ENCODE results near the gene TNFRSF18. TPM values are rescaled to one million over a fixed set of nuclear protein-coding genes. Genes with fewer than 3 reads are reported as not detected.

Gene TNFRSF18
- total RNA-seq, 1 donor from 2014 or later = 0.47 TPM

DNA sequence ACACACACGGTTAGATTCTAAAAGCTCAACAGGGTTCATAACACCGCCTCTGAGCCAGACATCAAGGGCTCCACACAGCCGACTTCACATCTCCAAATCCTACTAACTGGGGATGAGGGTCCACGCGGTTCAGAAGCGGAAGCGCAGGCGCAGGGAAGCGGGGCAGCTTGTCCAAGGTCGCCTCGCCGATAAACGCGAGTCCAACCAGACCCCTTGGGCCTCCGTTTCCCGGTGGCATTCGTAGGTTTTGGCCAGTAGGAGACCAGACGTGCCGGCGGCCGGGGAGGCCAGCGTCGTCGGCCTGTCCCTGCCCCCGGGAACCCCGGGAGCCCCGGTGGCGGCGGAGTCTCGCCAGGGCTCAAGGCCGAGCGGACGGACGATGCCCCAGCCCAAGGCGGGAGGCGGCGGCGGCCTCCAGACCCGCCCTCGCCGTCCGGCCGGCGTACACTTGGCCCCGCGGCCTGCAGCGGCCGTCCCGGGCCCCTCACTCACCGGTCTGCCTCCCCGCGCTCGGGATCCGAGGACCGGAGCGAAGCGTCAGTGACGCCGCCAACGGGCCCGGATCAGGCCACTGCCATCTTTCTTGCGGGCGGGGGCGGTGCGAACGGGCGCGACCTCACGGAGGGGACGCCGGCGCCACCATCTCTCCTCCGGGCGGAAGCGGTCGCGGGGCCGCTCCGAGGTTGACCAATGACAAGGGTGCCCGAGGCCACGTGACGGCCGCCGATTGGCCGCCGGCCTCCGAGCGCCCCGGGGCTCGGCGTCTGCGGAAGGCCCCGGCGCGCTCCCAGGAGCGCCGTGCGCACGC is 25.2 kb upstream of the TNFRSF18 start, which contains the start of gene SDF4:
Gene SDF4 (minus strand): TSS at position 602 of the 808 bp plus-strand sequence. CDS start 3,229 bp downstream, outside the sequence.
- TF ChIP-seq, protein P1, sequence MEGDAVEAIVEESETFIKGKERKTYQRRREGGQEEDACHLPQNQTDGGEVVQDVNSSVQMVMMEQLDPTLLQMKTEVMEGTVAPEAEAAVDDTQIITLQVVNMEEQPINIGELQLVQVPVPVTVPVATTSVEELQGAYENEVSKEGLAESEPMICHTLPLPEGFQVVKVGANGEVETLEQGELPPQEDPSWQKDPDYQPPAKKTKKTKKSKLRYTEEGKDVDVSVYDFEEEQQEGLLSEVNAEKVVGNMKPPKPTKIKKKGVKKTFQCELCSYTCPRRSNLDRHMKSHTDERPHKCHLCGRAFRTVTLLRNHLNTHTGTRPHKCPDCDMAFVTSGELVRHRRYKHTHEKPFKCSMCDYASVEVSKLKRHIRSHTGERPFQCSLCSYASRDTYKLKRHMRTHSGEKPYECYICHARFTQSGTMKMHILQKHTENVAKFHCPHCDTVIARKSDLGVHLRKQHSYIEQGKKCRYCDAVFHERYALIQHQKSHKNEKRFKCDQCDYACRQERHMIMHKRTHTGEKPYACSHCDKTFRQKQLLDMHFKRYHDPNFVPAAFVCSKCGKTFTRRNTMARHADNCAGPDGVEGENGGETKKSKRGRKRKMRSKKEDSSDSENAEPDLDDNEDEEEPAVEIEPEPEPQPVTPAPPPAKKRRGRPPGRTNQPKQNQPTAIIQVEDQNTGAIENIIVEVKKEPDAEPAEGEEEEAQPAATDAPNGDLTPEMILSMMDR (IDR thresholded peaks at IDR 0.05) = no peak
- ATAC-seq = peak; percentile 97 to 98
- peak within 1 kb of the TSS; percentile 92 for H3K27ac ChIP-seq
- H3K36me3 ChIP-seq = peaks cover 26% of the 10 kb centered on the region
- peak within 1 kb of the TSS; percentile 99 for H3K4me3 ChIP-seq
- DNase-seq = peak; percentile 98
- no peaks in the 10 kb centered on the region for H3K9me3 ChIP-seq
- no peaks in the 10 kb centered on the region for H3K27me3 ChIP-seq (ENCODE audit: low read depth)
- peaks cover 31% of the 10 kb centered on the region for H3K4me1 ChIP-seq
- intact Hi-C loops (cut with DNase I) = no loop called here

DNA sequence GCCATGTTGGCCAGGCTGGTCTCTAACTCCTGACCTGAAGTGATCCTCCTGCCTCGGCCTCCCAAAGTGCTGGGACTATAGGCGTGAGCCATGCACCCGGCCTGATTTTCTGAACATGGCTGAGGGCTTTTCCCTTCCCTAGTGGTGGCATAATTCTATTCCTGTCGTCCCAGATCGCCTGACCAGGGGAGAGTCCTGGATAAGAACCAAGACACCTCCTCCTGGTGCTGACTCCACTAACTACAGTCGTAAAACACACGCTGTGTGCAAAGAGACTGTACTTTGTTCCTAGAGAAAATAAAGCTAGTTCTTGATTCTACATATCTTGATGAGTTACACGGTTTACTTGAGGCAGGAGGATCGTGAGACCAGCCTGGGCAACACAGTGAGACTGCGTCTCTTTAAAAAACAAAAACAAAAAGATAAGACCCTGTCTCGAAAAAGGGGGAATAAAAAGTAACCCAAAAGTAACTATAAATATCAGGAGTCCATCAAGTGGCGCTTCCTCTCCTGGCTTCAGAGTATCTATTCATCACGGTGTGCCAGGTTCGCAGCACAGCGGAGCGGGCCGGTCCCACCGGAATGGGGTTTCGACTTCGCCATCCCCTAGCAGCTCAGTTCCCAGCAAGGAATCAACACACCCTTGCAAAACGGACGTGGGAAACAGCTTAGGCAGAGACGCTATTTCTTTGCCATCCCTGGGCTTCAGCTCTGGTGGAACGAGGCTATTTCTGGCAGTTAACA is 24.4 kb upstream of the TNFRSF18 start:
- intact Hi-C loops (cut with DNase I) = no loop called here

DNA sequence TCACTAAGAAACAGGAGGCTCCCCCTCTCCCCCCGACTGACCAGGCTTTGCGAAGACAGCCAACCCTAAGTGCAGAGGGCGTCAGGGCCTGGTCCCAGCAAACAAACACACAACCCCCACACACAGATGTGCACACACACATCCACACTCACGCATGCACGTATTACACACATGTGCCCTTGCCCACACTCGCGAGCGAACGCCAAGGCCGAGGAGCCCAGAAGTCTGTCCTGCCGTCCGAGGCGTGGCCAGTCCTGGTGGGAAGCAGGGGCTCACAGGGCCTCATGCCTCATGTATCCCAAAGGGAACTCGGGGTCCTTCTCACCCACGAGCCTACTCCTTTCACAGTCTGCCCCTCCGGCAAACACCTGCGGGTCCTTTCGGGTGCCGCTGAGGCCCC is 23.4 kb upstream of the TNFRSF18 start:
- intact Hi-C loops (cut with DNase I) = no loop called here
- ATAC-seq = no peak
- peak overlapping the region; percentile 99 for H3K4me3 ChIP-seq
- peaks cover 43% of the 10 kb centered on the region for H3K36me3 ChIP-seq
- H3K4me1 ChIP-seq = peaks cover 31% of the 10 kb centered on the region
- H3K27ac ChIP-seq = no peak overlapping the region
- no peaks in the 10 kb centered on the region for H3K27me3 ChIP-seq (ENCODE audit: low read depth)
- TF ChIP-seq, protein P1 (IDR thresholded peaks at IDR 0.05) = no peak
- no peak for DNase-seq
- no peaks in the 10 kb centered on the region for H3K9me3 ChIP-seq

More for the DNA sequence above, 24.4 kb upstream of the TNFRSF18 start:
- Histone ChIP-seq H3K27ac (peak overlapping the region; percentile 92), H3K4me3 (peak overlapping the region; percentile 99), H3K4me1 (peaks cover 31% of the 10 kb centered on the region), H3K9me3 (no peaks in the 10 kb centered on the region), H3K27me3 (ENCODE audit: low read depth) (no peaks in the 10 kb centered on the region), H3K36me3 (peaks cover 34% of the 10 kb centered on the region)
- DNase-seq (no peak), ATAC-seq (peak in 1 of 2 donors; percentile 5)
- TF ChIP-seq, protein P1 (IDR thresholded peaks at IDR 0.05) = no peak

DNA sequence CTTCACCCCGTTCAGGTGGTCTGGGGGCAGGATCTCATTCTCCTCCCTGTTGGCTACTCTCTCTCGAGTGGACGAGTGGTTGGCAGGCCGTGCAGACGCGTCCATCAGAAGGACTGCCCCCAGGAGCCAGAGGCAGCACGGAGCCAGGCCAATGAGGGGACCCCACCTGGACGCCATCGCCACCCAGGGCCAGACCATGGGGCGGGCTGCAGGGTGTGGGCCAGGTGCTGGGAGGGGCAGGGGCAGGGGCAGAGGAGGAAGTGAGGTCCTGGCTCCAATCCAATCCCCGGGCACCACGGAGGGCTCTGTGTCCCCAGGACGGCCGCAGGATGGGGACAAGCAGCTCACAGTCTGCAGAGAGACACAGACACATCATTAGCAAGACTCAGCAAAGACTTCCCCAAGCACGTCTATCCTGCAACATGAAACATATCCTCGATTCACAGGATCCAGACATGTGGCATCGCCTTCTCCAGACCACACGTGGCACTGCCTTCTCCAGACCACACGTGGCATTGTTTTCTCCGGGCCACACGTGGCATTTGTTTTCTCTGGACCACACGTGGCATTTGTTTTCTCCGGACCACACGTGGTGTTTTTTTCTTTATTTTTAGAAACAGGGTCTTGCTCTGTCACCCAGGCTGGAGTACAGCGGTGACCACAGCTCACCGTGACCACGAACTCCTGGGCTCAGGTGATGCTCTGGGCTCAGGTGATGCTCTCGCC is 22.4 kb upstream of the TNFRSF18 start:
- Histone ChIP-seq H3K27ac (no peak overlapping the region), H3K27me3 (ENCODE audit: low read depth) (no peaks in the 10 kb centered on the region), H3K9me3 (no peaks in the 10 kb centered on the region), H3K4me3 (no peak overlapping the region), H3K4me1 (peaks cover 31% of the 10 kb centered on the region), H3K36me3 (peaks cover 50% of the 10 kb centered on the region)
- TF ChIP-seq, protein P1 (IDR thresholded peaks at IDR 0.05) = no peak
- ATAC-seq (no peak), DNase-seq (no peak)
- intact Hi-C loops (cut with DNase I) = no loop called here

DNA sequence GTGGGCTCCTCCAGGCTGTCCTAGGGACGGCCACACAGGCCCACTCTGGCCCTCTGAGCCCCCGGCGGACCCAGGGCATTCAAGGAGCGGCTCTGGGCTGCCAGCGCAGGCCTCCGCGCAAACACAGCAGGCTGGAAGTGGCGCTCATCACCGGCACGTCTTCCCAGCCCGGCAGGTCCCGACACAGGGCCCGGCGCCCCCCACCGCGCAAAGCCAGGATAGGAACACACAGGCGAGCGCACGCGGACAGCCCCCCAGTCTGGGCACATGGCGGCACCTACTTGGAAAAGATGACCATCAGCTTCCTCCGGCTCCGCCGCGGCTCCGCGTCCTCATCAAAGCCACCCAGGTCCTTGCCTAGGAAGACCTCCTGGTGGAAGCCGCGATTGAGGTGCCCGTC is 21.8 kb upstream of the TNFRSF18 start:
- TF ChIP-seq, protein P1 (IDR thresholded peaks at IDR 0.05) = no peak
- Histone ChIP-seq H3K27me3 (ENCODE audit: low read depth) (no peaks in the 10 kb centered on the region), H3K4me1 (peaks cover 28% of the 10 kb centered on the region), H3K36me3 (peaks cover 56% of the 10 kb centered on the region), H3K27ac (no peak overlapping the region), H3K4me3 (no peak overlapping the region), H3K9me3 (no peaks in the 10 kb centered on the region)
- ATAC-seq = no peak
- intact Hi-C loops (cut with DNase I) = no loop called here
- DNase-seq = no peak
